Astrocyte (in vitro differentiated cells and primary cell): ENCODE measurements around the gene SCN2B. TPM values are rescaled to one million over a fixed set of nuclear protein-coding genes. Genes with fewer than 3 reads are reported as not detected.
"Not testable (repeated sequence)": the region's sequence is repeated elsewhere in the genome, so short reads cannot be mapped to it uniquely, and the experiment has no call there.

Experiments used
- DNase-seq: peaks from one replicate; pipeline ENCODE4 v3.0.0-alpha.2; 2010; ENCODE audit warnings: low read depth
- FAIRE-seq: peaks from 2 replicates; lab custom pipeline; 2011; peaks lifted over from hg19 to GRCh38; lab: Jason Lieb, UNC
- H2AFZ ChIP-seq: 2 replicates; pipeline ENCODE4 v1.6.0; 2012; ENCODE audit warnings: low read depth, low read length, inconsistent platforms
- H3K27ac ChIP-seq: 2 replicates; pipeline ENCODE4 v1.5.1; 2011; ENCODE audit warnings: low read depth, low read length, inconsistent platforms
- H3K27me3 ChIP-seq: 2 replicates; pipeline ENCODE4 v1.6.0; 2011; ENCODE audit warnings: low read length, inconsistent platforms; ENCODE audit not compliant: insufficient read depth
- H3K36me3 ChIP-seq: 2 replicates; pipeline ENCODE4 v1.5.1; 2011; ENCODE audit warnings: low read length, inconsistent platforms; ENCODE audit not compliant: insufficient read depth
- H3K4me1 ChIP-seq: 2 replicates; pipeline ENCODE4 v1.5.1; 2011; ENCODE audit warnings: low read length, inconsistent platforms; ENCODE audit not compliant: insufficient read depth
- H3K4me2 ChIP-seq: 2 replicates; pipeline ENCODE4 v1.6.0; 2012; ENCODE audit warnings: low read length, inconsistent platforms
- H3K4me3 ChIP-seq: 2 replicates; pipeline ENCODE4 v1.5.1; 2011; ENCODE audit warnings: low read depth, mild to moderate bottlenecking, low read length, inconsistent platforms; ENCODE audit not compliant: insufficient read depth
- H3K79me2 ChIP-seq: 2 replicates; pipeline ENCODE4 v1.6.0; 2012; ENCODE audit warnings: mild to moderate bottlenecking, low read length, inconsistent platforms; ENCODE audit not compliant: insufficient read depth
- H3K9ac ChIP-seq: 2 replicates; pipeline ENCODE4 v1.6.0; 2012; ENCODE audit warnings: mild to moderate bottlenecking, low read length, inconsistent platforms
- H3K9me3 ChIP-seq: 2 replicates; pipeline ENCODE4 v1.5.1; 2012; ENCODE audit warnings: low read depth, mild to moderate bottlenecking, low read length, inconsistent platforms; ENCODE audit not compliant: insufficient read depth
- H4K20me1 ChIP-seq: 2 replicates; pipeline ENCODE4 v1.6.0; 2012; ENCODE audit warnings: low read length, inconsistent platforms; ENCODE audit not compliant: insufficient read depth
- H3K27ac Mint-ChIP-seq: one replicate; pipeline ENCODE4 v1.8.0; 2021; ENCODE audit warnings: mild to moderate bottlenecking, mixed read lengths; ENCODE audit not compliant: unreplicated experiment
- H3K27me3 Mint-ChIP-seq: one replicate; pipeline ENCODE4 v1.8.0; 2021; ENCODE audit warnings: low read depth, mixed read lengths; ENCODE audit not compliant: unreplicated experiment
- H3K36me3 Mint-ChIP-seq: one replicate; pipeline ENCODE4 v1.8.0; 2021; ENCODE audit warnings: low read depth, mixed read lengths; ENCODE audit not compliant: unreplicated experiment
- H3K4me1 Mint-ChIP-seq: one replicate; pipeline ENCODE4 v1.8.0; 2021; ENCODE audit warnings: low read depth, mixed read lengths; ENCODE audit not compliant: unreplicated experiment
- H3K4me3 Mint-ChIP-seq: one replicate; pipeline ENCODE4 v1.8.0; 2021; ENCODE audit warnings: mild to moderate bottlenecking, moderate library complexity, mixed read lengths; ENCODE audit not compliant: unreplicated experiment
- H3K9me3 Mint-ChIP-seq: one replicate; pipeline ENCODE4 v1.8.0; 2021; ENCODE audit warnings: mild to moderate bottlenecking, mixed read lengths; ENCODE audit not compliant: unreplicated experiment
- CTCF ChIP-seq: IDR thresholded peaks from 2 replicates; pipeline ENCODE4 v1.5.1; 2011; ENCODE audit warnings: low read depth, mild to moderate bottlenecking, inconsistent platforms, low read length, moderate library complexity; ENCODE audit not compliant: insufficient read depth
- EZH2 ChIP-seq: IDR thresholded peaks from 2 replicates; pipeline ENCODE4 v1.6.1; 2012; ENCODE audit warnings: mild to moderate bottlenecking, low read length, inconsistent platforms; ENCODE audit not compliant: insufficient read depth
- total RNA-seq: library from RNA; stranded (reverse); gene quantifications from 2 replicates; pipeline ENCODE4 v1.2.1, GENCODE V29; 2021

SCN2B gene
- total RNA-seq, 1 donor from 2014 or later = 0.18 TPM

GRCh38 chr11:118186346-118187107 lies 10.1 kb upstream of the SCN2B start:
- Histone ChIP-seq H3K79me2 (no peaks in the 10 kb centered on the region), H4K20me1 (no peaks in the 10 kb centered on the region), H3K4me3 (no peak overlapping the region), H3K27me3 (peaks cover 5% of the 10 kb centered on the region), H3K4me1 (no peaks in the 10 kb centered on the region), H3K36me3 (no peaks in the 10 kb centered on the region), H2AFZ (no peak overlapping the region), H3K9ac (no peak overlapping the region), H3K4me2 (no peak overlapping the region), H3K9me3 (no peaks in the 10 kb centered on the region), H3K27ac (no peak overlapping the region)
- no peak for TF ChIP-seq EZH2
- TF ChIP-seq CTCF = no peak
- Mint-ChIP-seq H3K36me3 (no peaks in the 10 kb centered on the region), H3K27ac (no peak overlapping the region), H3K4me1 (peaks cover 3% of the 10 kb centered on the region), H3K27me3 (peaks cover 44% of the 10 kb centered on the region), H3K9me3 (peaks cover 11% of the 10 kb centered on the region), H3K4me3 (no peak overlapping the region)
- FAIRE-seq (no peak), DNase-seq (no peak)

- no peak for DNase-seq
- H3K4me2 ChIP-seq = no peak overlapping the region
- FAIRE-seq = no peak
- H4K20me1 ChIP-seq = no peaks in the 10 kb centered on the region
- no peak overlapping the region for H3K9ac ChIP-seq
- Mint-ChIP-seq H3K36me3 (no peaks in the 10 kb centered on the region), H3K9me3 (peaks cover 8% of the 10 kb centered on the region), H3K27me3 (peaks cover 52% of the 10 kb centered on the region), H3K4me3 (no peak overlapping the region), H3K4me1 (peaks cover 3% of the 10 kb centered on the region), H3K27ac (no peak overlapping the region)
- H3K9me3 ChIP-seq = no peaks in the 10 kb centered on the region
- no peaks in the 10 kb centered on the region for H3K79me2 ChIP-seq
- TF ChIP-seq EZH2 = no peak
- TF ChIP-seq CTCF = no peak
- H3K27me3 ChIP-seq = peaks cover 5% of the 10 kb centered on the region
- H3K36me3 ChIP-seq = no peaks in the 10 kb centered on the region
- H3K4me3 ChIP-seq = no peak overlapping the region
- H3K4me1 ChIP-seq = no peaks in the 10 kb centered on the region
- no peak overlapping the region for H3K27ac ChIP-seq
- H2AFZ ChIP-seq = no peak overlapping the region
These were observed 8.5 kb upstream of the SCN2B start for GRCh38 chr11:118184784-118185579.

GRCh38 chr11:118183691-118184090 lies 7.3 kb upstream of the SCN2B start:
- not testable (repeated sequence) for H3K9ac ChIP-seq, H3K9me3 Mint-ChIP-seq, H3K9me3 ChIP-seq, FAIRE-seq, H3K27ac Mint-ChIP-seq, H3K27ac ChIP-seq, H3K4me1 Mint-ChIP-seq, H3K4me3 Mint-ChIP-seq, H3K4me2 ChIP-seq, H3K36me3 ChIP-seq, H2AFZ ChIP-seq, H3K4me3 ChIP-seq, H3K27me3 ChIP-seq, H4K20me1 ChIP-seq, H3K4me1 ChIP-seq, DNase-seq, H3K36me3 Mint-ChIP-seq, H3K79me2 ChIP-seq
- H3K27me3 Mint-ChIP-seq = peaks cover 54% of the 10 kb centered on the region
